GM12873 (cell line): ENCODE measurements around the gene TMEM14A.

Experiments used
- TF ChIP-seq, protein P1 (sequence below): IDR thresholded peaks from 2 replicates; pipeline ENCODE4 v1.5.1; 2012; ENCODE audit warnings: low read depth, mild to moderate bottlenecking, moderate library complexity, low read length, control low read depth; ENCODE audit not compliant: insufficient read depth; ENCODE audit errors: missing control alignments

The TMEM14A gene

GRCh38 chr6:52639493-52639892 is 31.4 kb upstream of the TMEM14A start:
- TF ChIP-seq, protein P1, sequence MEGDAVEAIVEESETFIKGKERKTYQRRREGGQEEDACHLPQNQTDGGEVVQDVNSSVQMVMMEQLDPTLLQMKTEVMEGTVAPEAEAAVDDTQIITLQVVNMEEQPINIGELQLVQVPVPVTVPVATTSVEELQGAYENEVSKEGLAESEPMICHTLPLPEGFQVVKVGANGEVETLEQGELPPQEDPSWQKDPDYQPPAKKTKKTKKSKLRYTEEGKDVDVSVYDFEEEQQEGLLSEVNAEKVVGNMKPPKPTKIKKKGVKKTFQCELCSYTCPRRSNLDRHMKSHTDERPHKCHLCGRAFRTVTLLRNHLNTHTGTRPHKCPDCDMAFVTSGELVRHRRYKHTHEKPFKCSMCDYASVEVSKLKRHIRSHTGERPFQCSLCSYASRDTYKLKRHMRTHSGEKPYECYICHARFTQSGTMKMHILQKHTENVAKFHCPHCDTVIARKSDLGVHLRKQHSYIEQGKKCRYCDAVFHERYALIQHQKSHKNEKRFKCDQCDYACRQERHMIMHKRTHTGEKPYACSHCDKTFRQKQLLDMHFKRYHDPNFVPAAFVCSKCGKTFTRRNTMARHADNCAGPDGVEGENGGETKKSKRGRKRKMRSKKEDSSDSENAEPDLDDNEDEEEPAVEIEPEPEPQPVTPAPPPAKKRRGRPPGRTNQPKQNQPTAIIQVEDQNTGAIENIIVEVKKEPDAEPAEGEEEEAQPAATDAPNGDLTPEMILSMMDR: no peak

DNA sequence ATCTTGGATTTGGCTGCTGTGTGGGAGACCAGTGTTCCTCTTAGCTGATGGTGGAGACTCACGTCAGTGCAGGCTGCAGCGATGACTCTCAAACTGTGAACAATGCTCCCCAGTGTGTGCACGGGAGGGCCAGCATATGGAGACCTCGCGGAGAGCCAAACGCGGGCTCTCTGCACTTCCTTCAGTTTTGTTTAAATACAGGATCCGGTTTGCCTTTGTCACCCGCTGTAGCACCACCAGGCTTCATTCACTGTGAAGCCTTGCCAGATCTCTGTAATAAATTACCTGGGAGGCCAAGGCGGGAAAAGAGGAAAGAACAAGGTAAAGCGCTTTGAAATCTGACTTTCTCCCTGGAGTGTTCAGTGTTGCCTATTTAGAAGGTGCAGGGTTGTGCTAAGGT is 30.7 kb upstream of the TMEM14A start:
- TF ChIP-seq, protein P1: no peak

- TF ChIP-seq, protein P1: no peak
These were observed 30.0 kb upstream of the TMEM14A start for GRCh38 chr6:52640916-52641315.

- TF ChIP-seq, protein P1: no peak
These were observed 29.5 kb upstream of the TMEM14A start for GRCh38 chr6:52641388-52641787.

DNA sequence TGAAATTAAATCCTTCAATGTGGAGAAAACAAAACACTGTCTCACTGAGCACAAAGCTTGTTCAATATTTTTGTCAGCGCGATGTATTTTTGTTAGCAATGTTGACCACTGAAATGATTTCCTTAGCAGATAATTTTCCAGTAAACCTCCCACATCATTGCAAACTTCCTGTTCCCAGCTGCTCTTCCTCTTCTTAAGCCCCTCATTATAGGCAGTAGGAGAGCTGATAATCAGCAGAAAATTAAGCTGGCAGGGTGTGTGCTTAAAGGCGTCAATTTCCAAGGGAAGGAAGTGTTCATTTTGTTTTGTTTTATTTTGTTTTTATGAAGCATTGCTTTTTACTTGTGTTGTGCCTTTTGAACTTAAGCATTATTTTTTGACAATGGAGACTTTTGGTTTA is 29.1 kb upstream of the TMEM14A start:
- TF ChIP-seq, protein P1: no peak

DNA sequence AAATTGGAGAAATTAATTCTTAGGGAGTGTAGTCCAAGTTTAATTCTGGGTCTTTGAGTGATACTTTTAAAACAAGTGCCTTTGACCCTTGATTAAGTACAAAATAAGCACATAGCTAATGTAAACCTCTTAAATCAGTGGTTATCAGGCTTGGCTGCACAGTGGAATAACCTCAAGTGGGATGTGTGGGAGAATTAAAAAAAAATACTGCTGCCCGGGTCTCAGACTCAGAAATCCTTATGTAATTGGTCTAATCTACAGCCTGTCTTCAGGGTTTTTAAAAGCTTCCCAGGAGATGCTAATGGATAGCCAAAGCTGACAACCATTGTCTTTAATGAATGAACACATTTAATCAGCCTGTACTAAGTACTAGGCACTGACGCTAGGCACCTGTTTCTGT is 28.5 kb upstream of the TMEM14A start:
- TF ChIP-seq, protein P1: no peak

GRCh38 chr6:52643158-52643557 is 27.8 kb upstream of the TMEM14A start:
- TF ChIP-seq, protein P1: no peak
